ENCODE results near the gene AFAP1.

Gene AFAP1

GRCh38 chr4:7727749-7728148 lies 211.9 kb downstream of the AFAP1 start:
- Histone ChIP-seq H3K27ac (no peak overlapping the region), H3K27me3 (replicated peaks) (no peaks in the 10 kb centered on the region), H3K4me3 (ENCODE audit: low read depth, low read length) (no peak overlapping the region), H3K36me3 (replicated peaks) (no peaks in the 10 kb centered on the region)
- DNase-seq, result no peak
- in situ Hi-C loops (cut with HindIII; ENCODE audit: low pct_ligation_motif_present, low sequenced_read_pairs), result no loop called here
- TF ChIP-seq CTCF (IDR thresholded peaks at IDR 0.05; ENCODE audit: low read depth, low read length, missing control alignments), result no peak

GRCh38 chr4:7726665-7727413 lies 212.8 kb downstream of the AFAP1 start:
- in situ Hi-C loops (cut with HindIII; ENCODE audit: low pct_ligation_motif_present, low sequenced_read_pairs), result no loop called here
- Histone ChIP-seq H3K27me3 (replicated peaks) (no peaks in the 10 kb centered on the region), H3K36me3 (replicated peaks) (no peaks in the 10 kb centered on the region), H3K27ac (no peak overlapping the region), H3K4me3 (ENCODE audit: low read depth, low read length) (no peak overlapping the region)
- DNase-seq, result no peak
- no peak for TF ChIP-seq CTCF (IDR thresholded peaks at IDR 0.05; ENCODE audit: low read depth, low read length, missing control alignments)

GRCh38 chr4:7725951-7726350 lies 213.7 kb downstream of the AFAP1 start:
- no peak for TF ChIP-seq CTCF (IDR thresholded peaks at IDR 0.05; ENCODE audit: low read depth, low read length, missing control alignments)
- Histone ChIP-seq H3K27ac (no peak overlapping the region), H3K36me3 (replicated peaks) (no peaks in the 10 kb centered on the region), H3K4me3 (ENCODE audit: low read depth, low read length) (no peak overlapping the region), H3K27me3 (replicated peaks) (no peaks in the 10 kb centered on the region)
- in situ Hi-C loops (cut with HindIII; ENCODE audit: low pct_ligation_motif_present, low sequenced_read_pairs), result no loop called here
- DNase-seq, result no peak

GRCh38 chr4:7723625-7724024 lies 216.0 kb downstream of the AFAP1 start:
- Histone ChIP-seq H3K4me3 (ENCODE audit: low read depth, low read length) (no peak overlapping the region), H3K36me3 (replicated peaks) (no peaks in the 10 kb centered on the region), H3K27ac (no peak overlapping the region), H3K27me3 (replicated peaks) (no peaks in the 10 kb centered on the region)
- TF ChIP-seq CTCF (IDR thresholded peaks at IDR 0.05; ENCODE audit: low read depth, low read length, missing control alignments), result no peak
- in situ Hi-C loops (cut with HindIII; ENCODE audit: low pct_ligation_motif_present, low sequenced_read_pairs), result no loop called here
- DNase-seq, result no peak

- in situ Hi-C loops (cut with HindIII; ENCODE audit: low pct_ligation_motif_present, low sequenced_read_pairs), result no loop called here
- DNase-seq, result no peak
- Histone ChIP-seq H3K27ac (no peak overlapping the region), H3K27me3 (replicated peaks) (no peaks in the 10 kb centered on the region), H3K4me3 (ENCODE audit: low read depth, low read length) (no peak overlapping the region), H3K36me3 (replicated peaks) (no peaks in the 10 kb centered on the region)
- no peak for TF ChIP-seq CTCF (IDR thresholded peaks at IDR 0.05; ENCODE audit: low read depth, low read length, missing control alignments)
These were observed 216.8 kb downstream of the AFAP1 start for GRCh38 chr4:7722766-7723387.

Measured in brain microvascular endothelial cell (primary cell).